Measurements from ENCODE around the gene LMX1B.
"Not testable (repeated sequence)": the region's sequence is repeated elsewhere in the genome, so short reads cannot be mapped to it uniquely, and the experiment has no call there.

The LMX1B gene

DNA sequence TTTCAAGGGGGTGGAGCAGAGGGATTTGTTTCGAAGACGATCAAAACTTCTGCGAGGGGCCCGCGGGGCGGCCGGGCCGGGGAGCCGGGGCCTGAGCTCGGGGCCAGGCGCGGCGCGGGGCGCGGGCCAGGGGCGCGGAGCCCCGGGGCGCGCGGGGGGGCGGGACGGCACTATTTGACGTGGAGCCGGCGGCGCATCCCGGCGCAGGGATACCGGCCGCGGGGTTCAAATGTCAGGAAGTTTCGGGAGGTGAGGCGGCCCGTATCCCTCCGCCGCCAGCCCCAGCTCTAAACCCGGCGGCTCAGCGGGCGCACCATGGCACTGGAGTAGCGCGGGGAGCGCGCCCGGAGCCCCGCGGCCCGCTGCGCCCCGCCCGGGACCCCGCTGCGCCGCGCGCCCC is at the start of gene LMX1B:
Gene LMX1B, plus strand, starts transcription at position 278 of the 400 bp plus-strand sequence. CDS start 522 bp downstream, outside the sequence.
- no peak for DNase-seq

DNA sequence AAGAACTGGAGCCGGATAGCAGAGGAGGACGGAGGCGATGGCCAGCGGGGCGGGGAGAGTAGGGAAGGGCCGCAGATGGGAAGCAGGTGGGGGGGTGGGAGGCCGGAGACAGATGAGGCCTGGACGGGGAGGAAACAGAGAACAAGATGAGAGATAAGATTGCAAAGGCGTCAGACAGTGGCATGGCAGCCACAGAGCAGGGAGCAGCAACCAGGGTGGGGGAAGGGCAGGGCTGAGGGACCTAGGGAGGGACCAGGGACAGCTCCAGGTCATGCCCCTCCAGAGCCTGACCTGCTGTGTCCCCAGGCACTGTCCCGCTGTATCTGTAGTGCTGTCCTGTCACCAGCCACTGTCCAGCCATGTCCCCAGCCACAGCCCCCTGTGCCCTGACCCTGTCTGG is 49.6 kb upstream of the LMX1B start:
- DNase-seq, result no peak

DNA sequence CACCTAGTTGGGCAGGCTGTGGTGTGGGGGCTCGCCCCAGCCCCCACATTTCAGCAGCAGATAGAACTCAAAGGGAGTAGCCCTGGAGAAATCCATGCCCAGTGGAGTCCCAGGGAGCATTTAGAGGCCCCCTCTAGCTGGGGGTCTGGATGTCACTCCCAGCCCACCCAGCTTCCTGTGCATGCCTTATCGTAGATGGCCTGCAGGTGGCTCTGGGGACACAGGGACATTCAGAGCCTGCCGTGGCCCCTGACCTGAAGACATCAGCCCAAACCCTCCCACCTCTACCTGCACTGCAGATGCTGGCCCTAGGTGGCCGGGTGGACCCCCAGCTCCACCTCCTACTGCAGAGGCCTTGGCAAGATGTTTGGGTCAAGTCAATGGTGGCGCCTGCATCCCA is 49.0 kb upstream of the LMX1B start:
- no peak for DNase-seq

DNA sequence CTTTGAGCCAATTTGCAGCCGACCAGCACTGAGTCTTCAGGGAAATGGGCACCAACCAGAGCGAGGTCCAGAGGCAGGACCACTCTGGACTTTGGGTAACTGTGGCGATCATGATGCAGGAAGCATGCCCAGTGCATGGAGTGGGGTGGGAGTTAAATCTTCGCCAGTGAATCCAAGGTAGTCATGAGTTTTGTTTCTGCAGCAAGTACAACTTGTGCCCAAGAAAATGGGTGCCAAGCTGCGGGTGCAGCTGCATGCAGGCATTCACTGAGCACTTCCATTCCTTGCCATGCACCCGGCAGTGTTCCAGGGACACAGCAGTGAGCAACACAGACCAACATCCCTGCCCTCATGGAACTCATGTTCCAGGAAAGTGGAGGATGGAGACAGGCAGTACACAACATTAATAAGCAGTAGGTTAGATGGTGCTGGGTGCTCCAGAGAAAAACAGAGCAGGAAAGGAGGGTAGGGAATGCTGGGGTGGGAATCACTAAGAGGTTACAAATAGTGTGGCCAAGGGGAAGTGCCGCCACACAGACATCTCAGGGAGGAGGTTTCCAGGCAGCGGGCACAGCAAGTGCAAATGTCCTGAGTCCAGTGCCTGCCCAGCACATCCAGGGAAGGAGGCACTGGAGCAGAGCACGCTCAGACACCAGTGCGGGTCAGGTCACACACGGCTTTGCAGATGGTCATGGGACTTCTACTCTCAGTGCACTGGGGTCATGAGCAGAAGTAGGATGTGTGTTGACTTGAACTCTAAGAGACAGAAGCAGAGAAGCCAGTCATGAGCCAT is 48.2 kb upstream of the LMX1B start:
- DNase-seq, result no peak

DNA sequence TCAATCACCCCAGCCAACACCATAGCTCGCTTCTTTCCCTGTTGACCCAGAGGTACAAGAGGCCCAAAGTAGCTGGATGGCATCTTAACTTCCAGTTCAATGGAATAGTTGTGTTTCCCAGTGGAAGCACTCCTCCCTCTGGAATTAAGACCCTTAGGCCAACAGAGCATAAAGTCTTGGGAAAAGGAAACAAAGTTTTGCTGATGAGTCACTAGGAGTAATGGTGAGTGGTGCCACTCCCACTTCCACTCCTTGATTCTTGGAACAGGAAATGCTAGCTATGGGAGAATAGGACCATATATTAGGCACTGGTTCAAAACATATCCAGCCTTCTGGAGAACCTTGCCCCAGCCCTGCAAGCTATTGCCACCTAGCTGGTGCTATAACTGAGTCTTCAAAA is 44.7 kb upstream of the LMX1B start:
- DNase-seq, result no peak

DNA sequence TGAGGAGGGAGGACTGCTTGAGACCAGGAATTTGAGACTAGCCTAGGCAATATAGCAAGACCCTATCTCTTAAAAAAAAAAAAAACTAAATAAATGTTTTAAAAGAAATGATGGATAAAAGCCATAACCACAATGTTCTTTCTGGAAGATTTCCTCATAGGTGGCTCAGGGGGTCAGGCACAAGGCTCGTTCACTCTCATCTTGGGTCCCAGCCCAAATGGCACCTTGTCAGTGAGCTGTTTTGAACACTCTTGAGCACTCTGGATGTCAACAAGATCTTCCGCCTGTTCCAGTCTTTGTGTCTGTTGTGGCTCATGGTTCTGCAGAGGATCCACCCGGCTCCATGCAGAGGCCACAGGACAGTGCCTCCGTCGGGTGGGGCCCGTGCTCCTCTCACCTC is 35.7 kb upstream of the LMX1B start:
- no peak for DNase-seq

DNA sequence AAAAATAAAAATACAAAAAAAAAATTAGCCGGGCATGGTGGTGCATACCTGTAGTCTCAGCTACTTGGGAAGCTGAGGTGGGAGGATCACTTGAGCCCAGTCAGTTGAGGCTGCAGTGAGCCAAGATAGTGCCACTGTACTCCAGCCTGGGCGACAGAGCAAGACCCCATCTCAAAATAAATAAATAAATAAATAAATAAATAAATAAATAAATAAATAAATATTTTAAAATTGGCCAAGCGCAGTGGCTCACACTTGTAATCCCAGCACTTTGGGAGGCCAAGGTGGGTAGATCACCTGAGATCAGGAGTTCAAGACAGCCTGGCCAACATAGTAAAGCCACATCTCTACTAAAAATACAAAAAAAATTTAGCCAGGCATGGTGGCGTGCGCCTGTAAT is 33.4 kb upstream of the LMX1B start:
- DNase-seq, result not testable (repeated sequence)

DNA sequence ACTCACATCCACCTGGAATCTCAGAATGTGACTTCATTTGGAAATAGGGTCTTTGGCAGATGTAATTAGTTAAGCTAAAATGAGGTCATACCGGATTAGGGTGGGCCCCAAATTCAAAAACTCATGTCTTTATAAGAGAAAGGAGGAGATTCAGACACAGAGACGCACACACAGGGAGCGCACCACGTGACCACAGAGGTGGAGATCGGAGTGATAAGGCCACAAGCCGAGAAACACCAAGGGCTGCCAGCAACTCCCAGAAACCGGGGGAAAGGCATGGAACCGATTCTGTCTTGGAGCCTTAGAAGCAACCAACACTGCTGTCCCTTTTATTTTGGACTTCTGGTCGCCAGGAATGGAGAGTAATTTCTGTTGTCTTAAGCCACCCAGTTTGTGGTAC is 31.8 kb upstream of the LMX1B start:
- no peak for DNase-seq

DNA sequence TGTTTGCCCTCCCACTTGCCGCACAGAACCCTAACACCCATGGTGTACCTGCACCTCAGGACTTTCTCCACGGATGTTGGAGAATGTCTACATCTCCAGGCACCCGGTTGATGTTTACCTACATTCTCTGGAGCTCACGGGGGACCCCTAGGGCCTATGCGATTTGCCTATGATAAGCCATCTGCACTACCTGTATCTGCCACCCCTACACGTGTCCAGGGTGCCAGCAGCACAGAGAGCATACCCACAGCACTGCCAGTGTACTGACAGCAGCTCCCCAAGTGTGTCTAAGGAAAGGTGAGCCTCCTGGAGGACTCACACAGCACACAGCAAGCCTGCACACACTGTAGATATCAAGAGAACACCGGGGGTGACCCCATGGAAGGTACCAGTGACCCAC is 31.3 kb upstream of the LMX1B start:
- DNase-seq, result no peak

DNA sequence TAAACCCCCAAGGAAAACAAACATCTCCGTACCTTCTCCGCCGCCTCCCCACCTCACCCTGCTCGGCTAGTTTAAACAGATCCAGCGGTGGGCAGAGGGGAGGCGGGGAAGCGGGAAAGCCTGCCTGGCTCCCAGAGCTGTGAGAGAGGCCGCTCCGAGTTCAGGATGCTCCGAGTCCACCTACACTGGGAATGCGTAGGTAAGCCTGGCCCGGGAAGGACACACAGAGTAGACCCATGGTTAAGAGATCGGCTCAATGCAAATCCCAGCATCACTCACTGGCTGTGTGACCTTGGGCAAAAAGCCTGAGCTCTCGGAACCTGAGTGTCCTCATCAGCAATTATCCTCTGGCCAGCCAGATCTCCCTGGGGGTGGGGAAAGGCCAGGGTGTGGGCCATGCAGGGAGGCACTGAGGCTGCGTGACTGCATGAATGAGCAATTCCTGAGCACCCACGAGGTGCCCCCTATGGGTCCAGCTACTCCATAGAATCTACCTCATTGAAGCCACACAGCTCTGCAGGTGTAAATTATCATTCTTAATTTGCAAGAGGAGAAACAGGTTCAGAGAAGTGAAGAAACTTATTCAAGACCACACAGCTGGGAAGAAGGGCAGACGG is 30.5 kb upstream of the LMX1B start:
- no peak for DNase-seq

DNA sequence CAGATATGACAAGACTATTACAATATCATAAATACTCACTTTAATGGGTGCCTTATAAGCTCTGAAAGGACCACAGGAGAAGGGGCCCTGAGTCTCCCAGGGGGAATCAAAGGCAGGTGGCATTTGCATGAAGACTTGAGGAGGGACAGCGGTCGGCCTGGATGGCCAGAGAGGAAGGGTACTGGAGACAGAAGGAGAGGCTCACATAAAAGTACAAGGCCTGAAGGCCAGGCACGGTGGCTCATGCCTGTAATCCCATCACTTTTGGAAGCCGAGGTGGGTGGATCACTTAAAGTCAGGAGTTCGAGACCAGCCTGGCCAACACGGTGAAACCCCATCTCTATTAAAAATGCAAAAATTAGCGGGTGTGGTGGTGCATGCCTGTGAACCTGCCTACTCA is 29.1 kb upstream of the LMX1B start:
- no peak for DNase-seq

DNA sequence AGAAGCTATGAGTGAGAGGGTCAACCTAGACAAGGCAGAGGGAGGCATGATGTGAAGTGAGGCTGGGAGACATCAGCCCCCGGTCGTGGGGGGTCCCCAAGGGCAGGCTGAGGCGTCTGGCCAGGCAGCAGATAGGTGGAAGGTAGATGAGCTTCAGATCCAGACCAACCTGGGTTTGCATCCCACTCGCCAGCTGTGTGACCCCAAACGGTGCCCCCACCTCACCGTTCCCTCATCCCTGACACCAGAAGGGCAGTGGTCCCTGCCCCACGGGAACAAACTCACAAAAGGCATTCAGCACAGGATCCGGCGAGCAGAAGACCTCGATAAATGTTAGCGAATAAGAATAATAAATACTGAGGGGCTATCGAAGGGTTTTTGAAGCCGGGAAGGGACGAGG is 27.5 kb upstream of the LMX1B start:
- DNase-seq, result no peak

DNA sequence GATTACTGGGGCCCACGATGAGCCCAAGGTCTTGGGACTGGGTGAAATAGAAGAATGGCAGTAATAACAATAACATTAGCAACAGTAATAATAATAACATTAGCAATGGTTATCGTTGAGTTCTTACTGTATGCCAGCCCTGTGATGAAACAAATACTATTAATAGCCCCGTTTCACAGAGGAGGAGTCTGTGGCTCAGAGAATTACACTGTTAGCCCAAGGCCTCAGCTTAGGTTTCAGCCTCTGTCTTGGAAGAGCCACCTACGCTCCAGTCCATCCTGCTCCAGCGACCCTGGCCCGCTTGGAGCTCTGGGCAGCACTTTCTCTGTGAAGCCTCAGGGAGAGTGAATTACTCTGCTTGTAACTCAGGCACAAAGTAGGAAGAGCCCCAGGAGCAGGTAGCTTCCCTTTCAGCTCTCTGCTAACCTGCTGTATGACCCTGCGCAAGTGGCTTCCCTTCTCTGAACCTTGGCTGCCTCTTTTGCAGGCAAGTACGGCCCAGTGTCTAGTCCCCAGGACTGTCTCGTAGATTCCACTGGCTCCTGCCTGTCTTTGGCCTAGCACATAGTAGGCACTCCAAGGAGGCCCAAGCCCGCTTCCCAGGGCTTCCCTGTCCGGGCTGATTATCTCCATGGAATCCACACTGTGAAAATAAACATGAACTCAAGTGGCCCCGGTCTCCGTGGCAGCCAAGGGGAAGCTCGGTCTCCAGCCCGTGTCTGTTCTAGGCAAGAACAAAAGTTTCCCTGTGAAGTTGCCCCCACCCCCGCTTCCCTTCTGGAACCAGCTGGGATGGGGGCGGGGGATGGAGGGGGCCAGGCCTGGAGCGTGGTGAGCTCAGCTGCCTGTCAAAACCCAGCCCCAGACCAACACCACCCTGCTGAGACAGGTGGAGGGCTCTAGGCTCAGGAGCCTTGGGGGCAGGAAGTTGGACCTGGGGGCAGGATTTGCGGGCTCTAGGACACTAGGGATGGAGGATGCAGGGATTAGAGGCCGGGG is 26.2 kb upstream of the LMX1B start:
- no peak for DNase-seq

DNA sequence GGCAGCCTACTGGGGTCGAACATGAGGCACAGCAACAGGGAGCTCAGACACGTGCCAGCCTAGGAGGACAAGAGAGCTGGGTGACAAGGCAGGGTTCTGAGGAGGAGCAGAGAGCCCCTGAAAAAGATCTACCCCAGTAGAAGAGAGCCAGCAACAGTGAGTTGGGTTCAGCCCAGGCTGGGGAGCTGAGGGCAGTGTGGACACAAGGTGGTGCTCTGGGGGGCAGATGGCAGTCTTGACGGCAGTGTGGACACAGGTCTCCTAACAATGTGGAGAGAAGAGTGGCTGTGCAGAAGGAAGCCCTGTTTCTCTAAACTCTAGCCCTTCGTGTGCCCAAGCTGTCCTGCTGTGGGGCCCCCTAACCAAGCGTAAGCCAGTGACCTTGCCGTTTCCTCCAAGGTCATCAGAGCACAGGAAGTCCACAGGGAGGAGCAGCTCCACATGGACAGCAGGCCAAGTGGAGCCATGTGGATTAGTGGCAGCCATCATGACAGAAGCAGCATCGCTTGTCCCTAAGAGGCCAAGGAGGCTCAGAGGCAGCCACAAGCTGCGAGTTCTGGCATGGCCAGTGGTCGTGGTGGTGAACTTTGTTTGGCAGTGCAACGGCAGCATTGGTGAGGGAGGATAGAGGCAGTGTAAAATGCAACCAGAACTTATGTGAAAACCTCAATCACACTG is 25.1 kb upstream of the LMX1B start:
- DNase-seq, result no peak

DNA sequence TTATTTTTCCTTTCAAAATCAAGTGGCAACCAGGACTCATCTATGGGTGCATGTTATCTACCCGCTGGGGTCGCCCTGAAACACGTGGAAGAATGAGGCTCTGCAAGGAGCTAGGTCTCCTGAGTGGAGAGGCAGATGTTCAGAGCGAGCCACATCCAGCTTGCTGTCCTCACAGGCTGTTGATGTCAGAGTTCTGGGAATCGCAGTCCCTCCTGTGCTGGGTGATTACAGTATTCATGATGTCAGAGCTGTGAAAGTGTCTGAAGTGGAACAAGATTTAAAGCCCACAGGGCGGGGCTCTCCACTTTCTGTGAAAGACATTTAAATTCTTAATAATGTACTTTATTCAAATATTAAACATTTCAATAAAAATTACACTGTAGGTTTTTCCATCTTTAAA is 24.4 kb upstream of the LMX1B start:
- DNase-seq, result no peak

DNA sequence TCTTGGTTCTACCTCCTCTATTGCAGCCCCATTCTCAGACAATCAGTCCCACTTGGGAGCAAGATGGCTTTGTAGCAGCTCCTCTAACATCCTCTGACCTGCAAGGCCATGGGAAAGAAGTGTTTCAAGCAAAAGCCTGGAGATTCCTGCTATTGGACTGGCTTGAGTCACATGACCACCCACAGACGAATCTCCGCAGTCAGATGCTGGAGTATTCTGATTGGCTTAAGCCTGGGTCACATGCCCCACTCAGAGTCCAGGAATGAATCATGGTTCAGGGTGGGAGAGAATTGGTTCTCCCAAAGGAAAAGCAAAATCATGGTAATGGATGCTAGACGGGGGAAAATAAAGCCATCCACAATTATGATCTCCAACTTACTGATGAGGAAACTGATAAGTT is 22.6 kb upstream of the LMX1B start:
- DNase-seq, result no peak

DNA sequence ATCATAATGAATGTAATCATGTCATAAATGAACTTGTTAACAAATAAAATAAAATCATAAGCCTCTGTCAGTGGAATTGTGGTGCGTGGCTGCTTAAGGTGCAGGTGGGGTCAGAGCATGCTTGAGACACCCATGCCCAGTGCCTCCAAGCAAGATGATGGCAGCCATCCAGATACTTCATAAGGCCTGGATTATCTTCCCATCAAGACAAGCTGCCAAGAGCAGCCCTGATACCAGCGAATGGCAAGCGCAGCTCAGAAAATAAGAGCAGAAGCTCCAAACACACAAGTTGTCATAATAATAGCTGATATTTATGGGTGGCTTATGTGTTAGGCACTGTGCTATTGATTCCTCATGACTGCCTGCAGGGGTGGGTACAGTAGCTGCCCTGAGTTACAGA is 21.8 kb upstream of the LMX1B start:
- no peak for DNase-seq

DNA sequence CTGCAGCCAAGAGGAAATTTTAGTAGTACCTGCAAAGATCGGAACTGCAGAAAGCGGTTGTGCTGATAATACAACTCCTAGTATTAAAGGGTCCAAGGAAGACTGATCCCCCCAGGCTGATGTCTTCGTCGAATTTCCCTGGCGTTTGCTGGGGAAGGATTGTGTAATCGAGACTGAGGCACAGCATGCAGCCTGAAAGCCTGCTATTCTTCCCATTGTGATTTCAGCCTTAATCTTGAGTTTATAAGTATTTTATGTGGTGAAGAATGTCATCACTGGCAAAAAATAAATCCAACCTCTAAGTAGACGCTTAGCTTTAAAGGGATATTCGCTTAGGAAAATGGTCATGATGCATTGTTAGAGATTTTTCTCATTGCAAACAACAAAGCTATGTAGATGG is 21.3 kb upstream of the LMX1B start:
- no peak for DNase-seq

DNA sequence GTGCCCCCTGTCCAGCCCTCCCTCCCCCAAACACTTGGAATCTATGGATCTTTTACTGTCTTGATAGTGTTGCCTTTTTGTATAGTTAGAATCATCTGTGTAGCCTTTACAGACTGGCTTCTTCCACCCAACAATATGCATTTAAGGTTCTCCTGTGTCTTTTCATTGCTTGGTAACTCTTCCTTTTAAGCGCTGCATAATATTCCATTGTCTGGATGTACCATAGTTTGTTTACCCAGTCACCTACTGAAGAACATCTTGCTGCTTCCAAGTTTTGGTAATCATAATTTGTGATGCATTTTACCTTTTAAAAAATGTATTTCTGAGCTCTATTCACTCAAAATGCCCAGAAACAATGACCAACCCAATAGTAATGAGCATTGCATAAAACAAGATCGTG is 17.7 kb upstream of the LMX1B start:
- no peak for DNase-seq

DNA sequence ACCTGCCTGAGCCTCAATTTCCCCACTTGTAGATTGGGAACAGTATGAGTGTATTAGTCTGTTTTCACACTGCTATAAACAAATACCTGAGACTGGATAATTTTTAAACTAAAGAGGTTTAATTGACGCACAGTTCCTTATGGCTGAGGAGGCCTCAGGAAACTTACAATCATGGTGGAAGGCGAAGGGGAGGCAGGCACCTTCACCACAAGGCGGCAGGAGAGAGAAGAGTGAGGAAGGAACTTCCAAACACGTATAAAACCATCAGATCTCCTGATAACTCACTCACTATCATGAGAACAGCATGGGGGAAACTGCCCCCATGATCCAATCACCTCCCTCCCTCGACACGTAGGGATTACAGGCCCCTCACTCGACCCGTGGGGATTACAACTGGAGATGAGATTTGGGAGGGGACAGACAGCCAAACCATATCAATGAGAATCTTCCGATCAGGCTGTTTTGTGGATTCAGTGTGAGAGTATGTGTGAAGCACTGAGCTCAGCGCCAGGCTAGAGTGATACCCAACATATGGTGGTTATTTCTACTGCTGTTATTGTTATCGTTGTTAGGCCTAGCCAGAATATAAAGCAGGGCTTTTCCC is 14.6 kb upstream of the LMX1B start:
- no peak for DNase-seq

DNA sequence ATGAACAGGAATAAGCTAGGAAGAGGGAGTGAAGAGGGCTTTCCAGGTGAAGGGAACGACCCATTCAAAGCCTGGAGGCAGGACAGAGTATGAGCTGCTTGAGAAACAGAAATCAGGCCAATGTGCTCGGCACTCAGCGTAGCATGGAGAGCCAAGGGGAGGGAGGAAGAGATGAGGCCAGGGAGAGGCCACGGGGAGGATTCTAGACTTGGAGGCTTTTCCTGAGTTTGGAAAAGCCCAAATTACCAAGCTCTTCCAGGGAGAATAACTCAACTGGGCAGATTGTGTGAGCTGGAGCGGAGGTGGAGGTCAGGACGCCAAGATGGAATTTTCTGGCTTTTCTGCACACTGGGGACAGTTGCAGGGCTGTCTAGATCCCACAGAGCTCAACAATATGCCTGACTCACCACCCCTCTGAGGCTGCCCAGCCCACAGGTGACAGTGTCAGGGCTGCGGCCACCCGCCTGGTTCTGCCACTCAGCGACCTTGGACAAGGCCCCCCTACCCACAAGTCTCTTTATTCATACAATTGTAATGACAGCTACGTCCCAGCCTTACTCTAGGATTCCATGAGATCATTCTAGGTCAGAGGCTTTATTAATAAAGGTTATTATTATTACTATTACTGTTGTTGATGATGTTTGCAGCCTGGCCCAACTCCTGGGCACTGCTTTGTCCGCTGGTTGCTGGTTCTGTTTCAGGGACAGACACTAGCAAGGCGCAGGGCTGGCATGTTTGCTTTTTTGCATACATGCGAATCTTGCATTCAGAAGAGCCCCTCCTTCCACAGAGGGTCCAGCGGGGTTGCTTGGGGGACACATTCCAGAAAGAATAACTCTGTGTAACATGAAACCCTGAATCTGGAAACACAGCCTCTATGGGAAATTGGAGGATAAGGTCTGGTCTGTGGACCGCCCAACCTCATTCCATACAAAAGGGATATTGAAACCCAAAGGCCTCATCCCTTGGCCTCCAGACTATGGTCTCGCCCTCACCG is 9.4 kb upstream of the LMX1B start:
- no peak for DNase-seq
